ENCODE measurements around the gene MDP1.

- TF ChIP-seq POLR2A (IDR thresholded peaks at IDR 0.05; ENCODE audit: low read length) (no peak), NFE2L2 (conservative IDR thresholded peaks at IDR 0.05; ENCODE audit: low read length) (no peak), JUN (IDR thresholded peaks at IDR 0.05) (no peak), CTCF (IDR thresholded peaks at IDR 0.05) (no peak), HOXA7 (CRISPR knock-in tag; IDR thresholded peaks at IDR 0.05) (no peak), PHF8 (IDR thresholded peaks at IDR 0.05; ENCODE audit: borderline replicate concordance, low read depth) (no peak), SMC3 (IDR thresholded peaks at IDR 0.05) (no peak), RNF2 (IDR thresholded peaks at IDR 0.05; ENCODE audit: borderline replicate concordance, low read depth) (no peak)
These were observed 46.1 kb upstream of the MDP1 start for GRCh38 chr14:24261969-24262327.
